ENCODE results near the gene RNF157.
A peak's percentile ranks its signal among the peaks of the same experiment; 100 is the strongest.

RNF157 gene

DNA sequence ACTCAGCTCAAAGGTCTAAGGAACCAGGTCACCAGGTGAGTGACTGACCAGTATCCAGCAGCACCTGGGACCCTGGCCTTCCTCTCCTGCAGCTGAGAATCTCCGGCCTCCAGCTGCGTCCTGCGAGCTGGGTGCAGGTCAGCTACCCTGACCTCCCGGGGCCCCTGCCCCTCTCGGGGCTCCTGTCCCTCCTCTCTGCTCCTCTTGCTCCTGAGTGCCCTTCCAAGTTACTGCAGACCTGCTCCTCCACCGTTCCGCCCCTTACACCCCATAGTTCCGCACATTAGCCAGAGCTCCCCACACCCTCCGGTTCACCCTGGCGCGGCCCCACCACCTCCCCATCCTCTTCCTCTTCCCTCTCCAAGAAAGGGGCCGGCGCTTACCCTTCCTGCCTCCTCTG lies 109.8 kb downstream of the RNF157 start:
- TF ChIP-seq, protein P1, sequence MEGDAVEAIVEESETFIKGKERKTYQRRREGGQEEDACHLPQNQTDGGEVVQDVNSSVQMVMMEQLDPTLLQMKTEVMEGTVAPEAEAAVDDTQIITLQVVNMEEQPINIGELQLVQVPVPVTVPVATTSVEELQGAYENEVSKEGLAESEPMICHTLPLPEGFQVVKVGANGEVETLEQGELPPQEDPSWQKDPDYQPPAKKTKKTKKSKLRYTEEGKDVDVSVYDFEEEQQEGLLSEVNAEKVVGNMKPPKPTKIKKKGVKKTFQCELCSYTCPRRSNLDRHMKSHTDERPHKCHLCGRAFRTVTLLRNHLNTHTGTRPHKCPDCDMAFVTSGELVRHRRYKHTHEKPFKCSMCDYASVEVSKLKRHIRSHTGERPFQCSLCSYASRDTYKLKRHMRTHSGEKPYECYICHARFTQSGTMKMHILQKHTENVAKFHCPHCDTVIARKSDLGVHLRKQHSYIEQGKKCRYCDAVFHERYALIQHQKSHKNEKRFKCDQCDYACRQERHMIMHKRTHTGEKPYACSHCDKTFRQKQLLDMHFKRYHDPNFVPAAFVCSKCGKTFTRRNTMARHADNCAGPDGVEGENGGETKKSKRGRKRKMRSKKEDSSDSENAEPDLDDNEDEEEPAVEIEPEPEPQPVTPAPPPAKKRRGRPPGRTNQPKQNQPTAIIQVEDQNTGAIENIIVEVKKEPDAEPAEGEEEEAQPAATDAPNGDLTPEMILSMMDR (IDR thresholded peaks at IDR 0.05; ENCODE audit: extremely low read depth, missing control alignments), result no peak
- DNase-seq (ENCODE audit: low spot score), result no peak

DNA sequence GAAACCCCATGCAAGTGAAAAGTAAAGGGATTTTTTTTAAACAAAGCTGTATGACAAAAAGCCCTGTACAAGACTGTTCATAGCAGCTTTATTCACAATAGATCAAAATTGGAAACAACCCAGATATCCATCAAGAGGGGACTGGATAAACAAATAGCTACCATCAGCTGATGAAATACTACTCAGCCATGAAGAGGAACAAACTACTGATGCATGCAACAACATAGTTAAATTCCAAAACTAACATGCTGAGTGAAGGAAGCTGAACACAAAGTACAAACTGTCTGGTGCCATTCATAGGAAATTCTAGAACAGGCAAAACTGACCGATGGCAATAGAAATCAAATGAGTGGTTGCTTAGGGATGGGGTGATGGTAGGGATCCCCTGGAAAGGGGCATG lies 114.4 kb downstream of the RNF157 start:
- TF ChIP-seq, protein P1 (IDR thresholded peaks at IDR 0.05; ENCODE audit: extremely low read depth, missing control alignments), result no peak
- no peak for DNase-seq (ENCODE audit: low spot score)

DNA sequence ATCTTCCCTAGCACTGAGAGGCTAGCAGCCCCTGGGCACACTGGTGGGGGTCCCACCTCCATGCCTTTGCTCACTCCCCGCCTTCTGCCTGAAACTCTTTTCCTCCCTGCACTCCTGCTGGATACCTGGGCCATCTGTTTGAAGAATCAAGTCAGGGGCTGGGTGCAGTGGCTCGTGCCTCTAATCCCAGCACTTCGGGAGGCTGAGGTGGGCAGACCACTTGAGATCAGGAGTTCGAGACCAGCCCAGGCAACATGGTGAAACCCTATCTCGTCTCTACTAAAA lies 115.0 kb downstream of the RNF157 start:
- TF ChIP-seq, protein P1 (IDR thresholded peaks at IDR 0.05; ENCODE audit: extremely low read depth, missing control alignments), result no peak

DNA sequence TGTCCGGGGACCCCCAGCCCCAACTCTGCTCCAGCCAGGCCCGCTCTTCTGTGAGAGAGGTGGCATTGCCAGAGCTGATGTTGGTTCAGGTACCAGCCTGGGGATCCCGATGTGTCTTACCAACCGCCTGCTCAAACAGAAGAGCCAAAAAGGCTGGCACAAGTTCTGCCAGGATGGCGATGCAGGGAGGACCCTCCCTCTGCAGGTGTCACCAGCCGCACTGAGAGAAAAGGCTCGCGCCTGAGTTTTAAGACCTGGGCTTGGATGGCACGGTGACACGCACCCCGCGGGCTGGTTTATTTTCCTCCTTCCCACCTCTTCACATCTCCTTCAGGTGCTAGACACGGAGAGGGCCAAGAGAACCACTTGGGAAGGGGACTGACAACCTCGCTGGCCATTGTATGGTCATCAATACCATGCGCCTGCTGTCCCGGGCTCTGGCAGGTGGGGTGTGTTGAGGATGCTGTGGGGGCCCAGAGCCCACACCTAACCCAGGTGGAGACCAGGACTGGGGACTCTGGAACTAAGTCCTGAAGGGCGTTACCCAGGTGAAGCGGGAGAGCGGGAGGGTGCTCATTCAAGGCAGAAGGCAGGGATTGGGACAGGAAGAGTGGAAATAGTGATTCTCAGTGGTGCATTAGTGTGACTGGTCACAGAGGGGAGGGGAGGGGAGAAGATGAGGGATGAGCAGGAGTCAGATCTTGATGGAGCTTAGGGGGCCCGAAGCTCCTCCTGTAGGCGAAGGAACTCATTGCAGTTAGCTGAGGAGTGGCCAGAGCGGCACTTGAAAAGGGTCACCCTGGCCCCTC lies 115.5 kb downstream of the RNF157 start:
- TF ChIP-seq, protein P1 (IDR thresholded peaks at IDR 0.05; ENCODE audit: extremely low read depth, missing control alignments), result no peak
- peak; percentile 6 for DNase-seq (ENCODE audit: low spot score)

More for the DNA sequence above, 115.0 kb downstream of the RNF157 start:
- DNase-seq (ENCODE audit: low spot score), result no peak

DNA sequence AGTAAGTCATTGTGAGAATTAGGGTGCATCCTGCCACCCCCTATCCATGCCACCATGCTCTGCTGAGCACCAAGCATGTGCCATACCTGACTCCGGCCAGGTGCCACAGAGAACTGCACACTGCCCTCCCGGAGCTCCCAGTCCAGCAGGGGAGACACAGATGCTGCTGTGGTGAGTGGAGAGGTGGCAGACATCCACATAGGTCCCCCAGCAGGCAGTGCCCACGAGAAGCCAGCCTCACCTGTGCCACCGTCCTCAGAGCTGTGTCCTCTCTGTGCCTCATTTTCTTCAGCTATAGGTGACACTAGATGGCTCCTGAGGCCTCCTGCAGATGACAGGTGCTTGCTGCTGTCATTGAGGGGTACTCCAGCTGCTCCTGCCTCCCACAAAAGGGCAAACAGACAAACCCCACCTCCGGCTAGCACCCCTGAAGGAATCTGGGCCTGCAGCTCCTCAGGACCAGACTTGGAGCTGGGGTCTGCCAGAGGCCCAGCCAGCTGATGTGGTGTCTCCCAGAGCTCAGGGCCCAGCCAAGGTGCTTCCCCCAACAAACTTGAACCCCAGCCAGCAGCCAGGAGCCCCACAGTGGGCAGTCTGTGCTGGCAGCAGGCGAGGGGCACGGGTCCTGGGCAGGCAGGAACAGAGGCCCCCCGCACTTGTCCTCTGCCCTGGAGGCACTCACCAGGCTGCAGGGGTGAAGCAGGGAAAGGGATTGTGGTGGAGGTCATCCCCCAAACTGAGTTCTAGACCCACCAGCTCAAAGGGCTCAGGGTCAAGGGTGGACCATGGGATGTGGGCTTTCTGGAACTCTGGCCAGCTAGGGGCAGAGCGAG lies 116.3 kb downstream of the RNF157 start:
- peak; percentile 19 for DNase-seq (ENCODE audit: low spot score)
- TF ChIP-seq, protein P1 (IDR thresholded peaks at IDR 0.05; ENCODE audit: extremely low read depth, missing control alignments), result no peak

DNA sequence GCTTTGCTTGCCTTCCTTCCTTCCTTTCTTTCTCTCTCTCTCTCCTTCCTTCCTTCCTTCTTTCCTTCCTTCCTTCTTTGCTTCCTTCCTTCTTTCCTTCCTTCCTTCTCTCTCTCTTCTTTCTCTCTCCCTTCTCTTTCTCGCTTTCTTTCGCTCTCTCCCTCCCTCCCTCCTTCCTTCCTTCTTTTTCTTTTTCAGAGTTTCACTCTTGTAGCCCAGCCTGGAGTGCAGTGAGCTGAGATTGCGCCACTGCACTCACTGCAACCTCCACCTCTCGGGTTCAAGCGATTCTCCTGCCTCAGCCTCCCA lies 117.1 kb downstream of the RNF157 start:
- TF ChIP-seq, protein P1 (IDR thresholded peaks at IDR 0.05; ENCODE audit: extremely low read depth, missing control alignments), result no peak
- DNase-seq (ENCODE audit: low spot score), result no peak

DNA sequence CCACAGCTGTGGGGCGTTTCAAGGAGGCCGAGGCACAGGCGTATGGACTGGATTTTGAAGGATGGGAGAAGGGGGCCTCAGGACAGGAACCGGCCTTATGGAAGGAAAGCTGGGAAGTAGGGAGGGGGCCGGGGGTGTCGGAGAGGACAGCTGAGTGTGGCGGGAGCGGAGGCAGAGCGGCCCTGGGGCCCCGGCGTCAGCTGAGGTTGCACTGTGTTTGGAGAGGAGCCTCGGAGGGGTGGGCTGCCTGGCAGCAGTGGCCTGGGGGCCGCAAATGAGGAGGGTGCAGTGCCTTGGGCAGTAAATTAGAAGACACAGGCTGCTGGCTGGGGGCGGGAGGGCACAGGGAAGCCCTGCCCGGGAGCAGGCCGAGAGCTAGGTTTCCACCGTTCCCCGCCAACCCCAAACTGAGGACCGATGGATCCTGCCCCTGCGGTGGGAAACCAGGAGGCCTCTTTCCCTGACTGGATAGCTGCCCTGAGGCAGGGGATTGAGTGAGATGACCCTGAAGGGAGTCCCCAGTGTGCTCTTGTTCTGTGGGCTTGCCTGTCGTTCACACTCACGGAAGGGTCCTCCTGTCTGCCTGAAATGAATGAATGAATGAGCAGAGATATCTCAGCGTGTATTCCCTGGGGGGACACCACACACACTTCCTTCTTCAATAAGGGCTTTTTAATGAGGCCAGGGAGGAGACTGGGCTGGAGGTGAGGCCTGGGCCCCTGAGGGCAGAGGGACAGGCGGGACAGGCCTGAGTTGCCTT lies 117.7 kb downstream of the RNF157 start:
- TF ChIP-seq, protein P1 (IDR thresholded peaks at IDR 0.05; ENCODE audit: extremely low read depth, missing control alignments), result no peak

More for the DNA sequence above, 117.7 kb downstream of the RNF157 start:
- peak; percentile 44 for DNase-seq (ENCODE audit: low spot score)
